NOMO-1 (cell line): Measurements from ENCODE around the gene KNTC1.
"Not testable (repeated sequence)": the region's sequence is repeated elsewhere in the genome, so short reads cannot be mapped to it uniquely, and the experiment has no call there.

Source experiments
- DNase-seq, 2 experiments: peaks; one replicate each; lab custom pipeline; 2025; ENCODE audit not compliant: unreplicated experiment in 2 of 2; lab: John Stamatoyannopoulos, UW

Gene KNTC1

GRCh38 chr12:122547330-122547729 lies 20.3 kb downstream of the KNTC1 start:
- DNase-seq: no peak

GRCh38 chr12:122558745-122559641 lies 31.9 kb downstream of the KNTC1 start:
- no peak for DNase-seq

GRCh38 chr12:122560138-122560537 lies 33.1 kb downstream of the KNTC1 start:
- no peak for DNase-seq

- no peak for DNase-seq
Observed at GRCh38 chr12:122563361-122563760, 36.3 kb downstream of the KNTC1 start.

GRCh38 chr12:122566816-122567215 lies 39.8 kb downstream of the KNTC1 start:
- not testable (repeated sequence) for DNase-seq

GRCh38 chr12:122569288-122569687 lies 42.2 kb downstream of the KNTC1 start:
- no peak for DNase-seq

GRCh38 chr12:122570006-122570405 lies 43.0 kb downstream of the KNTC1 start:
- DNase-seq: not testable (repeated sequence)

GRCh38 chr12:122571821-122572220 lies 44.8 kb downstream of the KNTC1 start:
- no peak for DNase-seq

- not testable (repeated sequence) for DNase-seq
Observed at GRCh38 chr12:122583294-122583693, 56.2 kb downstream of the KNTC1 start.

- no peak for DNase-seq
Observed at GRCh38 chr12:122584177-122584863, 57.3 kb downstream of the KNTC1 start.

GRCh38 chr12:122590990-122591389 lies 63.9 kb downstream of the KNTC1 start:
- DNase-seq: no peak

- not testable (repeated sequence) for DNase-seq
Observed at GRCh38 chr12:122591966-122592365, 64.9 kb downstream of the KNTC1 start.

GRCh38 chr12:122592543-122592942 lies 65.5 kb downstream of the KNTC1 start:
- DNase-seq: not testable (repeated sequence)

GRCh38 chr12:122593910-122594309 lies 66.9 kb downstream of the KNTC1 start:
- DNase-seq: no peak

GRCh38 chr12:122596838-122597237 lies 69.8 kb downstream of the KNTC1 start:
- no peak for DNase-seq

GRCh38 chr12:122602456-122602855 lies 75.4 kb downstream of the KNTC1 start:
- DNase-seq: no peak

- no peak for DNase-seq
Observed at GRCh38 chr12:122604993-122605392, 77.9 kb downstream of the KNTC1 start.

- no peak for DNase-seq
Observed at GRCh38 chr12:122609732-122610131, 82.7 kb downstream of the KNTC1 start.

GRCh38 chr12:122610207-122610606 lies 83.2 kb downstream of the KNTC1 start:
- no peak for DNase-seq

- no peak for DNase-seq
Observed at GRCh38 chr12:122610911-122611310, 83.9 kb downstream of the KNTC1 start.

GRCh38 chr12:122614839-122615238 lies 87.8 kb downstream of the KNTC1 start:
- DNase-seq: no peak

- DNase-seq: no peak
Observed at GRCh38 chr12:122615780-122616179, 88.7 kb downstream of the KNTC1 start.
